OCI-LY7 (cell line): ENCODE measurements around the gene MIP.
"Not testable (repeated sequence)": the region's sequence is repeated elsewhere in the genome, so short reads cannot be mapped to it uniquely, and the experiment has no call there.

ENCODE experiments used
- EZH2phosphoT487 ChIP-seq: fragments of 200-600 bp; sonication (generic); IDR thresholded peaks from 2 replicates; pipeline ENCODE4 v1.6.1; 2018; ENCODE audit warnings: low read depth, borderline replicate concordance, mild to moderate bottlenecking, mixed run types, antibody characterized with exemption, low read length, moderate library complexity, mixed read lengths
- TF ChIP-seq, protein P1 (sequence below): fragments of 200-600 bp; sonication (generic); conservative IDR thresholded peaks from 2 replicates; pipeline ENCODE4 v1.5.1; 2014; ENCODE audit warnings: mild to moderate bottlenecking, antibody characterized with exemption, low read length, moderate library complexity, mixed read lengths

- TF ChIP-seq, protein P1, sequence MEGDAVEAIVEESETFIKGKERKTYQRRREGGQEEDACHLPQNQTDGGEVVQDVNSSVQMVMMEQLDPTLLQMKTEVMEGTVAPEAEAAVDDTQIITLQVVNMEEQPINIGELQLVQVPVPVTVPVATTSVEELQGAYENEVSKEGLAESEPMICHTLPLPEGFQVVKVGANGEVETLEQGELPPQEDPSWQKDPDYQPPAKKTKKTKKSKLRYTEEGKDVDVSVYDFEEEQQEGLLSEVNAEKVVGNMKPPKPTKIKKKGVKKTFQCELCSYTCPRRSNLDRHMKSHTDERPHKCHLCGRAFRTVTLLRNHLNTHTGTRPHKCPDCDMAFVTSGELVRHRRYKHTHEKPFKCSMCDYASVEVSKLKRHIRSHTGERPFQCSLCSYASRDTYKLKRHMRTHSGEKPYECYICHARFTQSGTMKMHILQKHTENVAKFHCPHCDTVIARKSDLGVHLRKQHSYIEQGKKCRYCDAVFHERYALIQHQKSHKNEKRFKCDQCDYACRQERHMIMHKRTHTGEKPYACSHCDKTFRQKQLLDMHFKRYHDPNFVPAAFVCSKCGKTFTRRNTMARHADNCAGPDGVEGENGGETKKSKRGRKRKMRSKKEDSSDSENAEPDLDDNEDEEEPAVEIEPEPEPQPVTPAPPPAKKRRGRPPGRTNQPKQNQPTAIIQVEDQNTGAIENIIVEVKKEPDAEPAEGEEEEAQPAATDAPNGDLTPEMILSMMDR, result not testable (repeated sequence)
- TF ChIP-seq EZH2phosphoT487, result not testable (repeated sequence)
Observed at GRCh38 chr12:56494106-56494415, 39.6 kb upstream of the MIP start.
